Activated CD8-positive, alpha-beta memory T cell treated with anti-CD3 and anti-CD28 coated beads, Interleukin-2, amount 10 ng/mL, durations not matched to agents 7 days and 5 days (primary cell): Measurements from ENCODE around the gene PTPRN2. TPM values are rescaled to one million over a fixed set of nuclear protein-coding genes. Genes with fewer than 3 reads are reported as not detected.

ENCODE experiments used
- ATAC-seq: fragments of 150-1000 bp; cut with Tn5 transposase; one replicate; pipeline ENCODE4 v1.10.0; 2021; ENCODE audit warnings: moderate library complexity
- CTCF ChIA-PET: fragments of 350-600 bp; sonication (Branson Sonifier 250); formaldehyde crosslinking; loops from one replicate; lab custom pipeline; 2021; ENCODE audit warnings: antibody characterized with exemption; lab: Charles Lee
- DNase-seq: peaks from one replicate; pipeline ENCODE4 v3.0.0-alpha.2; 2020
- H3K27ac Mint-ChIP-seq: one replicate; pipeline ENCODE4 v1.8.0; 2021; ENCODE audit warnings: mild to moderate bottlenecking, mixed read lengths
- H3K27me3 Mint-ChIP-seq: one replicate; pipeline ENCODE4 v1.8.0; 2021; ENCODE audit warnings: mixed read lengths
- H3K36me3 Mint-ChIP-seq: one replicate; pipeline ENCODE4 v1.8.0; 2021; ENCODE audit warnings: mild to moderate bottlenecking, mixed read lengths
- H3K4me1 Mint-ChIP-seq: one replicate; pipeline ENCODE4 v1.8.0; 2021; ENCODE audit warnings: mixed read lengths
- H3K4me3 Mint-ChIP-seq: one replicate; pipeline ENCODE4 v1.8.0; 2021; ENCODE audit warnings: mild to moderate bottlenecking, moderate library complexity, mixed read lengths
- H3K9me3 Mint-ChIP-seq: one replicate; pipeline ENCODE4 v1.8.0; 2022; ENCODE audit warnings: low read depth, mixed read lengths
- total RNA-seq, 2 experiments: library from RNA; stranded (reverse); gene quantifications; one replicate each; pipeline ENCODE4 v1.2.3, GENCODE V29; 2021

The PTPRN2 gene
- total RNA-seq, 2 experiments from 2014 or later: 3.2 to 5.7 TPM

DNA sequence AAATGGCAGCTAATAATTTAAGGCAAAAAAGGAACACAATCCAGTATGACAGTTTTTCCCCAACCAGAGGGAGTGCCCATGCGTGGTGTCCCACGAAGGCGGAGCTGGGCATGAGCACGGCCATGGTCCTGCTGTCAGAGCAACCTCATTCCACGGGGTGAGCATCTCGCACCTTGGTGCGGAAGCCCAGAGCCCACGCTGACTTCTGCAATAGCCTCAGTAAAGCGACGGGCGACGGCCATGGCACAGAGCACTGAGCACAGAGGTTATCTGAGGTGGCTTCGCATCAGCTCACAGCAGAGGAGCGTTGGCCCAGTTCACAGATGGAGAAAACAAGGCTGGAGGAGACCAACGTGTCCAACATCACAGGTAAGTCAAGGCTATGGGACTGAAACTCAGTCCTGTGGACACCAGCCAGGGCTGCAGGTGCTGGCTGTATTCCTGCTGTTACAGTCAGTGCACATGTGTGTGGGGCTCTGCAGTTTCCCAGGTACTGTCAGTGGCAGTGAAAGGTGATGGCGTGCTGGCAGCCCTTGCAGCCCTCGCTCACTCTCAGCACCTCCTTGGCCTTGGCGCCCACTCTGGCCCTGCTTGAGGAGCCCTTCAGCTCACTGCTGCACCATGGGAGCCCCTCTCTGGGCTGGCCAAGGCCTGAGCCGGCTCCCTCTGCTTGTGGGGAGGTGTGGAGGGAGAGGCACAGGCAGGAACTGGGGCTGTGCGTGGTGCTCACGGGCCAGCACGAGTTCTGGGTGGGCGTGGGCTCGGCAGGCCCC, 525.6 kb downstream of the PTPRN2 start:
- peaks cover 2% of the 10 kb centered on the region for H3K9me3 Mint-ChIP-seq
- no peak for ATAC-seq
- H3K36me3 Mint-ChIP-seq: no peaks in the 10 kb centered on the region
- no peak for DNase-seq
- H3K27ac Mint-ChIP-seq: no peak overlapping the region
- no peaks in the 10 kb centered on the region for H3K4me1 Mint-ChIP-seq
- CTCF ChIA-PET: no interaction called here
- no peaks in the 10 kb centered on the region for H3K27me3 Mint-ChIP-seq
- no peak overlapping the region for H3K4me3 Mint-ChIP-seq

DNA sequence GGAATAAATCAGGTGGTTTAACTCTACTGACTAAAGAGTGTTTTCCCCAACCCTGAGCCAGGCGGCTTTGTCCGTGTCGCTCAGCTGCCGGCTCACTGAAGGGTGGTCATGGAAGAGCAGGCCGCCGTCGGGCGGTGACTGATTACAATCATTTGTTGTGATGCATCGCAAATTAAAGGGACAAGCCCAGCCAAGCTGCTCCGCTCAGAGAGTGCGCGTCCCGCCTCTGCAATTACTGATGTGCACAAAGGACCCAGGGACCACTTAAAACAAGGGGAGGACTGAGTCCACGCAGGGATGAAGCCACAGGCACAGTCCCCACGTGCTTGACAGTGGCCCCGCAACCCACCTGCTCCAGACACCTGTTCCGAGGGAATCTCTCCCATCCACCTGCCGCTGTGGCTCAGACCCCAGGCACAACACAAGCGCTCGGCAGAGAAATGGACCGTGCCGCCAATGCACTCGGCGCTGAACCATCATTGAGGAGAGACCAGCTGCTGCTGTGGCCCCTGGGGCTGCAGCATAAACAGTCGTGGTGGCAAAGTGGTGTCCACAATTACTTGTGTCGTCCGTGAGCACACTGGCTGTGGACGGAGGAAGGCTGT, 526.5 kb downstream of the PTPRN2 start:
- DNase-seq: no peak
- H3K27me3 Mint-ChIP-seq: no peaks in the 10 kb centered on the region
- no peak overlapping the region for H3K27ac Mint-ChIP-seq
- CTCF ChIA-PET: no interaction called here
- no peak overlapping the region for H3K4me3 Mint-ChIP-seq
- no peaks in the 10 kb centered on the region for H3K36me3 Mint-ChIP-seq
- peaks cover 2% of the 10 kb centered on the region for H3K9me3 Mint-ChIP-seq
- H3K4me1 Mint-ChIP-seq: no peaks in the 10 kb centered on the region
- ATAC-seq: no peak

DNA sequence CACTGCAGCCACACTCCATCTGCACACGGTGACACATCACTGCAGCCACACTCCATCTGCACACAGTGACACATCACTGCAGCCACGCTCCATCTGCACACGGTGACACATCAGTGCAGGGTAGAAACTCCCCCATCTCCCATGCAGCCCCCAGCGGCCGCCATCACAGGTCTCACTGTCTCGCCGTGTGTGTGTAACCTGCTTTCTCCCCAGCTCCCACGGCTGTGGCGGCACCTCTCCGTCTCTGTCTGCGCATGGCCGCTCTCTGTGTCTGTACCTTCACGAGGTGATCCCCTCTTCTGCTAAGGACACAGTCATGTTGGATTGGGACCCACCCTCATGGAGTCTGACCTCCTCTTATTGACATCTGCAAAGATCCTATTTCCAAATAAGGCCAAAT, 527.4 kb downstream of the PTPRN2 start:
- no peak overlapping the region for H3K4me3 Mint-ChIP-seq
- DNase-seq: no peak
- ATAC-seq: no peak
- peaks cover 2% of the 10 kb centered on the region for H3K9me3 Mint-ChIP-seq
- CTCF ChIA-PET: no interaction called here
- no peak overlapping the region for H3K27ac Mint-ChIP-seq
- no peaks in the 10 kb centered on the region for H3K4me1 Mint-ChIP-seq
- no peaks in the 10 kb centered on the region for H3K36me3 Mint-ChIP-seq
- no peaks in the 10 kb centered on the region for H3K27me3 Mint-ChIP-seq

DNA sequence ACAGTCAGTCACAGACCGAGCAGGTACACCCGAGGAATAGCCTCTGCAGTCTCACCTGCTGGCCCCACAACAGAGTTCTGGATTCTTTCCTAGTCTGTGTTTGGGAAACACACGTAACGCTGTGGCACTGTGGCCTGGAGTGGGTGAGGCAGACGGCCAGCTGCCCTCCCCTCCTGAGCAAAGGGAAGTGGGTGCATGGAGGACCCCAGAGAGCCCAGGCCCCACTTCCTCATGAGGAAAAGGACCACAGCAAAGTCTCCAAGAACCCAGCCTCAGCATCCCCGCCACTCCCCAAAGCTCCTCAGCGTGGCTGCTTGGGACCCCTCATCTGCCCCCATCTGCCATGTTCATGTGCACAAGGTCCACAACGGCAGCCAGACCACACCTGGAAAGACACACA, 530.2 kb downstream of the PTPRN2 start:
- DNase-seq (no peak), ATAC-seq (no peak)
- no peaks in the 10 kb centered on the region for H3K4me1 Mint-ChIP-seq
- no peak overlapping the region for H3K27ac Mint-ChIP-seq
- no peak overlapping the region for H3K4me3 Mint-ChIP-seq
- H3K9me3 Mint-ChIP-seq: no peaks in the 10 kb centered on the region
- no peaks in the 10 kb centered on the region for H3K36me3 Mint-ChIP-seq
- no peaks in the 10 kb centered on the region for H3K27me3 Mint-ChIP-seq
- CTCF ChIA-PET: no interaction called here

DNA sequence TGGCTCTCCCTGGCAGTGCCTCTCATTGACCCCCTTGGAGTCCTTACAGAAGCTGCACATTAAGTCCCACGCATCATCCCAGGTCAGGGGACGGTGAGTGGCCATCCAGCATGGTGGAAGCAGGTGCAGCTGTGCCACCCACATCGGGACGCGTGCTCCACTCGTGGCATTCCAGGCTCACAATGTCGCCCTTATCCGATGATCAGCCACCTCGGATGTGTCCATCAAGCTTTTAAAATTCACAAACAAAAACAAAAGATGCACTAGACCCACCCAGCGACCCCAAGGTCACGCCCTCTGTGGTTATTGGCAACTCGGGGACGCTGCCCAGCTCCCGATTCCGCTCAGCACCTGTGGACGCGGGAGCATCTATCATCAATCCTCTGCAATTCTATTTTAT, 530.9 kb downstream of the PTPRN2 start:
- Mint-ChIP-seq H3K27me3 (no peaks in the 10 kb centered on the region), H3K9me3 (no peaks in the 10 kb centered on the region), H3K36me3 (no peaks in the 10 kb centered on the region), H3K4me3 (no peak overlapping the region), H3K4me1 (no peaks in the 10 kb centered on the region), H3K27ac (no peak overlapping the region)
- ATAC-seq (no peak), DNase-seq (no peak)
- CTCF ChIA-PET: no interaction called here

DNA sequence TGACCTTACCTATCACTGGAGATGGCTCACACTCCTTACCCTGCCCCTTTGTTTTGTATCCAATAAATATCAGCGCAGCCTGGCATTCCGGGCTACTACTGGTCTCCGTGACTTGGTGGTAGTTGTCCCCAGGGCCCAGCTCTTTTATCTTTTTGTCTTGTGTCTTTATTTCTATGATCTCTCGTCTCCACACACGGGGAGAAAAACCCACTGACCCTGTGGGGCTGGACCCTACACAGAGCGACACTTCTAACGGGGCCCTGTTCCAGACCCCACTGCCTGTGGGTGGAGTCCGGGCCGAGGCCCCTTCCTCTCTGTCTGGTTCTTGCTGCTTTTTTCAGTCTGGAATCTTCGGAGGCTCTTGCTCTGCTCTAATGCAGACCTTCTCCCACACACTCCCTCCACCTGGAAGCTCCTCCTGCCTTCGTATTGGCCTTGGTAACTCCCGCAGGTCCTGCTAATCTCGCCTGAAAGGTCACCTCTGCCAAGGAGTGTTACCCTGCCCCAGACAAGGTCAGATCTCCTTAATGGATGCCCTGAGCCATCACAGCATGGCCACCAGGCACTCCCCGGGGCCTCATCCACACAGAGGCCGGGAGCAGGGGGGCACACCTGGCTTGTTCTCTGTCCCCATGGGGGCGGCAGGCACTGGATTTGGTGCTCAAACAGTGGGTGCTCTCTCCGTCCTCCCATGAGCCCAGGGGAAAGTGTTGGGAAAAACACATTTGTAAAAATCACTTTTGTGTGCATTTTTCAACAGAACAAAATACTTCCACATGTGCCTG, 531.7 kb downstream of the PTPRN2 start:
- Mint-ChIP-seq H3K9me3 (no peaks in the 10 kb centered on the region), H3K27ac (no peak overlapping the region), H3K27me3 (no peaks in the 10 kb centered on the region), H3K4me3 (no peak overlapping the region), H3K4me1 (no peaks in the 10 kb centered on the region), H3K36me3 (no peaks in the 10 kb centered on the region)
- ATAC-seq (no peak), DNase-seq (no peak)
- CTCF ChIA-PET: no interaction called here

DNA sequence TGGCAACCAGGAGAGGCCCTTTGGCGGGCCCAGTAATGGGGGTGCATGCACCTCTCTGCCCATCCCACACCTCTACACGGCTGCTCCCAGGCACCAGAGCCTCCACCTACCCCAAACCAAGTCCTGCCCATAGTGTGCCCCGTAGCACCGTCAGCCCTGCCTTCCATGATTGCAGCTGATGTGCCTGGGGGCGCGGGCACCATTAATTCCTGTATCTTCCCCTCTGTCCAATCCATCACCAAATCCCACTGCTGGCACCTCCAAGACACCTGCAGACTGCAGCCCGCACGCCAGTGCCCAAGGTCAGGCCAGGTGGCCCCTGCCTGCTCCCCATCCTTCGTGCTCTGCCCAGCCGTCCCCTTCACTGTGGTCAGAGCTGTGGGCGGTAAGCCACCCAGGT, 533.0 kb downstream of the PTPRN2 start:
- no peak for DNase-seq
- H3K27me3 Mint-ChIP-seq: no peaks in the 10 kb centered on the region
- no peak for ATAC-seq
- H3K27ac Mint-ChIP-seq: no peak overlapping the region
- CTCF ChIA-PET: no interaction called here
- H3K4me3 Mint-ChIP-seq: no peak overlapping the region
- H3K36me3 Mint-ChIP-seq: no peaks in the 10 kb centered on the region
- no peaks in the 10 kb centered on the region for H3K9me3 Mint-ChIP-seq
- H3K4me1 Mint-ChIP-seq: no peaks in the 10 kb centered on the region

DNA sequence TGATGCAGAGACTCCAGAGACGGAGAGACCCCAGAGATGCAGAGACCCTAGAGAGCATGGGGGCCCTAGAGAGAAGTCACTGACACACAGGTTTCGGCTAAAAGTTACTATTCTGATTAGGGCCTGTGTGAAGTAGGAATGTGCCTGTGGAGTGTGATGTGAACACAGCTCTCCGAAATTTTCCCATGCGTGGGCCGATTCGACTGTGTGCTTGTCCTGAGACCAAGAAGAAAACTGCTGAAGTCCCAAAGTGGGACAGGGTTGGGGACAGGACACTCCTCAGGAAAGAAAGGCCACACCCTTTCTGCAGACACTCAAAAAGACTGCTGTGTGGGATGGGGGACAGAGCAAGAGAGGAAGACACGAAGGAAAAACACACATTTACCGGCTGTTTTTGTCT, 533.5 kb downstream of the PTPRN2 start:
- H3K4me3 Mint-ChIP-seq: no peak overlapping the region
- H3K27ac Mint-ChIP-seq: no peak overlapping the region
- ATAC-seq (no peak), DNase-seq (no peak)
- H3K9me3 Mint-ChIP-seq: no peaks in the 10 kb centered on the region
- no peaks in the 10 kb centered on the region for H3K36me3 Mint-ChIP-seq
- H3K4me1 Mint-ChIP-seq: no peaks in the 10 kb centered on the region
- CTCF ChIA-PET: no interaction called here
- H3K27me3 Mint-ChIP-seq: no peaks in the 10 kb centered on the region

DNA sequence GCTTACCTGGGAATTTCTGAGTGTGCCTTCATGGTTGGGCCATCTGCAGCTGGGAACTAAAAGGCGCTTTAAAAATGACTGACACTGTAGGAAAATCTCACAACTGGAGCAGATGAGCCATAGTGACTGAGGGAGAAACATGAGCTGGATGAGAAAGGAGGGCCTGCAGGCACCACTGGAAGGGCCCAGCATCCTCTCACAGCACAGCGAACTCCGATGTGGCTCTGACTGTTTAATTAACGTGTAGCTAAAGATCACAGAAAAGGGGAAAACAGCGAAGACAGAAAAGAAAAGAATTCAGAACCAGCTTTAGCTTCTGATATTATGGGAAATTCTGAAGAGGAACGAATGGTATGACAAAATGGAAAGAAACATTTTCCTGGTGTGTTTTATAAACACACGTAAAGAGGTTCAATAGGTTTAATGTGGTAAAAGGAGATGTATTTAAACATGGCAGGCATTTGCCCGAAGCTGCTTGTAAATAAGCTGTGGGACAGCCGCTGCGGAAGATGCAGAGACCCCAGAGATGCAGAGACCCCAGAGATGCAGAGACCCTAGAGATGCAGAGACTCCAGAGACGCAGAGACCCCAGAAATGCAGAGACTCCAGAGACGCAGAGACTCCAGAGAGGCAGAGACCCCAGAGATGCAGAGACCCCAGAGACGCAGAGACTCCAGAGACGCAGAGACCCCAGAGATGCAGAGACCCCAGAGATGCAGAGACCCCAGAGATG, 534.3 kb downstream of the PTPRN2 start:
- H3K9me3 Mint-ChIP-seq: no peaks in the 10 kb centered on the region

DNA sequence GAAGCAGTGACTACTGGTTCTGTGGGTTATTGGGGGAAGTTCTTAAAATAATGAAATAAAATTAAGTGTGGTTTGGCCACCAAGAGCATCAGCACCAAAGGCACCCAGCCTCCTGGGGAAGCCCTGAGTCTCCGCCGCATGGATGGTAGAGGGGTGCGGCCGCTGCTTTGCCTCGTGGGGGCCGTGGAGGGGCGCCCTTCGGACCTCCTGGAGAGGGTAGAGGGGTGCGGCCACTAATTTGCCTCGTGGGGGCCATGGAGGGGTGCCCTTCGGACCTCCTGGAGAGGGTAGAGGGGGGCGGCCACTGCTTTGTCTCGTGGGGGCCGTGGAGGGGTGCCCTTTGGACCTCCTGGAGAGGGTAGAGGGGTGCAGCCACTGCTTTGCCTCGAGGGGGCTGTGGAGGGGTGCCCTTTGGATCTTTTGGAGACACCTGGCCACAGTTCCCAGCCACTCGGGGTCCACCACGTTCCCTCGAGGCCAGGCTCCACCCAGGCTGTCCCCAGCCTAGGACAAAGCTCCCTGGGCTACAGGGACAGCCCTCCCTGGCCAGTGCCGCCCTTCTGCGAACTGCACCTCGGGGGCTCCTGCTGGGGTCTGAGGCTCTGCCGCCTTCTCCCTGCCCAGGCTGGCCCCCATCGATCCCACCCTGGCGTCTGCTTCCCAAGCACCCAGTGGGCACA, 535.1 kb downstream of the PTPRN2 start:
- CTCF ChIA-PET: no interaction called here
- H3K27me3 Mint-ChIP-seq: no peaks in the 10 kb centered on the region
- no peaks in the 10 kb centered on the region for H3K9me3 Mint-ChIP-seq
- ATAC-seq (no peak), DNase-seq (no peak)
- H3K4me3 Mint-ChIP-seq: no peak overlapping the region
- no peak overlapping the region for H3K27ac Mint-ChIP-seq
- H3K4me1 Mint-ChIP-seq: no peaks in the 10 kb centered on the region
- H3K36me3 Mint-ChIP-seq: no peaks in the 10 kb centered on the region

More for the DNA sequence above, 534.3 kb downstream of the PTPRN2 start:
- H3K27me3 Mint-ChIP-seq: no peaks in the 10 kb centered on the region
- no peak overlapping the region for H3K4me3 Mint-ChIP-seq
- no peaks in the 10 kb centered on the region for H3K4me1 Mint-ChIP-seq
- DNase-seq (no peak), ATAC-seq (no peak)
- H3K27ac Mint-ChIP-seq: no peak overlapping the region
- no peaks in the 10 kb centered on the region for H3K36me3 Mint-ChIP-seq
- CTCF ChIA-PET: no interaction called here

DNA sequence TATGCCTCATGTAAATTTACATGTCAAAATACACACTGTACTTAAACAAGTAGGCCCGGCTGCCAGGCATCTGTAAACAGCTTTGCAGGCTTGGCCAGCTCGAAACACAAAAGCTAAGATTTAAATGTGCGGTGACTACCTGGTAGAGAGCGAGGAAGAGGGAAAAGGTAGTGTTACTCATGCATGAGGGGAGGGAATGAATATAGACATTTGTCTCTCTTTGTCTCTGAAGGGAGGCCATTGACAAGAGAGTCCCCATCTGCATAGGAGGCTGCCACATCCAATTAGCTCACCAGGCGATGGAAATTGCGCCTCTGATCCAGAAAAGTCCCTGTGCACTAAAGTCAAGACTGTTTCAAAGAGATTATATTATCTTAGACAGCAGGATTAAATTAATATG, 535.8 kb downstream of the PTPRN2 start:
- H3K9me3 Mint-ChIP-seq: no peaks in the 10 kb centered on the region
- no peaks in the 10 kb centered on the region for H3K4me1 Mint-ChIP-seq
- CTCF ChIA-PET: no interaction called here
- DNase-seq (no peak), ATAC-seq (no peak)
- H3K4me3 Mint-ChIP-seq: no peak overlapping the region
- H3K27ac Mint-ChIP-seq: no peak overlapping the region
- H3K27me3 Mint-ChIP-seq: no peaks in the 10 kb centered on the region
- no peaks in the 10 kb centered on the region for H3K36me3 Mint-ChIP-seq

DNA sequence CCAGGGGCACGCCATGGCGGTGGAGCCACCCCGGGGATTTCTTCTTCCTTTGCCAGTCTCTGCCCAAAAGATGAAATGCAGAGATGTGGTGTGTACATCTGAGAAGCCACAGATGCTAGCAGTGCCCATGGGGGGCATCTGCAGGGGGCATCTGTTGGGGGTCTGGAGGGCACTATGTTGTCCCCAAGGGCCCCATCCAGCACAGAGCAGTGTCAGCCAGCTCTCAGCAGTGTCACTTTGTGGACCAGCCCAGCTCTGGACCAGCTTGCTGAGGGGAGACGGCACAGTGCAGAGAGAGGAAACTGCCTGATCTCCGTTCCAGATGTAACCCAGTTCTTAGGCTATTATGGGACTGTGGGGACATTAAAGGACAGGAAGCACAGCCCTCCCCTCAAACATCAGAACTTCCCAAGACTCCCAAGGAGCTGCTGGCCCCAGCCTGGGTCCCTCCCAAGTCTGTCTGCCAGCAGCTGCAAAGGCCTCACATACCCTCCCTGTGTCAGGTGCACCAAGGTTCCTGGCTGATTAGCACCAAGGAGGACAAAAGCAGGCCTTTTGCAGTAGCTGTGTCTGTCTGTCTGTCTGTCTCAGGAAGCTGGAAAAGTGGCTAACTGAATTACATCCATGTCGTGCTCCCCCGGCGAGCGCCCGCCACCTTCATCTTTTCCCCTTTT, 536.5 kb downstream of the PTPRN2 start:
- H3K27me3 Mint-ChIP-seq: no peaks in the 10 kb centered on the region
- no peaks in the 10 kb centered on the region for H3K36me3 Mint-ChIP-seq
- H3K4me1 Mint-ChIP-seq: no peaks in the 10 kb centered on the region
- H3K4me3 Mint-ChIP-seq: no peak overlapping the region
- ATAC-seq: no peak
- H3K27ac Mint-ChIP-seq: no peak overlapping the region
- CTCF ChIA-PET: no interaction called here
- no peak for DNase-seq
- H3K9me3 Mint-ChIP-seq: no peaks in the 10 kb centered on the region
